ENCODE data around the gene S100A13.

- TF ChIP-seq CTCF (IDR thresholded peaks at IDR 0.05; ENCODE audit: poor library complexity) = no peak
- TF ChIP-seq EZH2 (IDR thresholded peaks at IDR 0.05; ENCODE audit: borderline replicate concordance) = no peak
- no peak for TF ChIP-seq EZH2phosphoT487 (IDR thresholded peaks at IDR 0.05; ENCODE audit: low read depth, severe bottlenecking, unreplicated experiment)
Measured at GRCh38 chr1:153624965-153625611, 2.2 kb downstream of the S100A13 start.
